Measurements from ENCODE around the gene STON2.

Gene STON2

GRCh38 chr14:81314443-81315175, 85.5 kb downstream of the STON2 start:
- no peak overlapping the region for H3K4me3 ChIP-seq (ENCODE audit: low read length)
- no peak for TF ChIP-seq ZNF274 (IDR thresholded peaks at IDR 0.05; ENCODE audit: low read depth, low read length)

DNA sequence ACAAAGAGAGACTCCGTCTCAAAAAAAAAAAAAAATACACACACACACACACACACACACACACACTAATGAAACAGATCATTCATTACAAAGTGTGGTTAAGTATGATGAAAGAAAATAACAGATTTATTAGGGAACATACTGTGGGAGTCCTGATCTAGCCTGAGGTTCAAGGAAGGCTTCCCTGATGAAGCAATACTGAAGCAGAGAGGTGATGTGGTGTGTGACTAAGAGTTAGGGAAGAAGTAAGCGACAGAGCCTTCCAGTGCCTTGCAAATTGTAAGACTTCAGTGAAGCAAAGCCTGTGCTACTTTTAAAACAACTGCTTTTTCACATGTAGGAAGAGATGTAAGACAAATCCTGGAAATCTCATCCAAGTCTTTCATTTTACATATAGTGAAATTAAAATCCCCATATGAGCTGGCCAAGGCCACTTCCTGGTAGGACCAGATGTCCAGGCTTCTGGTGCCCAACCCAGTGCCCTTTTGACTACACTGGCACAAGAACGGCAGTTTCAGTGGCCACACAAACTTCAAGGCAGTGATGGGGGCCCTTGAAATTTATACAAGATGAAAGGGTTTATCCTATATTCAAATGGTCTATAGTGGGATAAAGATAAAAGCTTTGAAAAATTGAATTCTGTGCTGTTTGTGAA, 86.2 kb downstream of the STON2 start:
- TF ChIP-seq ZNF274 (IDR thresholded peaks at IDR 0.05; ENCODE audit: low read depth, low read length) = no peak
- no peak overlapping the region for H3K4me3 ChIP-seq (ENCODE audit: low read length)

DNA sequence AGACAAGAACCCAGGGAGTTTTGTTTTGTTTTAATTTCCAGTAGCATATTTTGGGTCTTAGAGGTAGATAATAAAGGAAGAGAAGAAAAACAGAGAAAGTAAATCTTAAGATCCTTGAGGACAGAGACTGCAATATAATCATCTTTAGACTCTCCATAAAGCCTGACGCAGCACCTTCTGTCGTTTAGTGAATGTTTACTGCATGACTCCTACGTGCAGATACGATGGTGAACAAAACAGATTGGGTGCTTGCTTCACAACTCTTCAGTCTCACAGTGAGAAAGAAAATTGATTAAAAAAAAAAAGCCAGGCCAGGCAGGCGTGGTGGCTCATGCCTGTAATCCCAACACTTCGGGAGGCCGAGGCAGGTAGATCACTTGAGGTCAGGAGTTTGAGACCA, 86.9 kb downstream of the STON2 start:
- TF ChIP-seq ZNF274 (IDR thresholded peaks at IDR 0.05; ENCODE audit: low read depth, low read length) = no peak
- H3K4me3 ChIP-seq (ENCODE audit: low read length) = no peak overlapping the region

GRCh38 chr14:81312289-81312876, 87.7 kb downstream of the STON2 start:
- H3K4me3 ChIP-seq (ENCODE audit: low read length) = no peak overlapping the region
- TF ChIP-seq ZNF274 (IDR thresholded peaks at IDR 0.05; ENCODE audit: low read depth, low read length) = no peak

DNA sequence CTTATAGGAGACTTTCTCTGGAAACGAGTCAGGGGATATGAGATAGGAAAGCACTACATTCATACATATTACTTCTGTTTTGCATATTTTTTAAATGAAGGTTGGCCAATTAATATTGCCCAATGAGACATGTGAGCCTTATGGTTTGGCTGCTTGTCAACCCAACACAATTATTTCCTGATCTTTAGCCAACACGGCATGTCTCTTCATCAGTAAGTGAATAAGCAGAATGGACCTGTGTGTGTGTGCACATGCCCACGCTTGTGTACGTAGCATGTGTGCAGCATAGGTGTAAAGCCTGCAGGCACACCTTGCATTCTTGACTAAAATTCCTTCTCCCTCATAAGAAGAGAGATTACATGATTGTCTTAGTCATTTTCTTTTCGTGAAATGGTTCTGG, 88.3 kb downstream of the STON2 start:
- H3K4me3 ChIP-seq (ENCODE audit: low read length) = no peak overlapping the region
- no peak for TF ChIP-seq ZNF274 (IDR thresholded peaks at IDR 0.05; ENCODE audit: low read depth, low read length)

GRCh38 chr14:81311141-81311540, 89.0 kb downstream of the STON2 start:
- no peak for TF ChIP-seq ZNF274 (IDR thresholded peaks at IDR 0.05; ENCODE audit: low read depth, low read length)
- H3K4me3 ChIP-seq (ENCODE audit: low read length) = no peak overlapping the region

DNA sequence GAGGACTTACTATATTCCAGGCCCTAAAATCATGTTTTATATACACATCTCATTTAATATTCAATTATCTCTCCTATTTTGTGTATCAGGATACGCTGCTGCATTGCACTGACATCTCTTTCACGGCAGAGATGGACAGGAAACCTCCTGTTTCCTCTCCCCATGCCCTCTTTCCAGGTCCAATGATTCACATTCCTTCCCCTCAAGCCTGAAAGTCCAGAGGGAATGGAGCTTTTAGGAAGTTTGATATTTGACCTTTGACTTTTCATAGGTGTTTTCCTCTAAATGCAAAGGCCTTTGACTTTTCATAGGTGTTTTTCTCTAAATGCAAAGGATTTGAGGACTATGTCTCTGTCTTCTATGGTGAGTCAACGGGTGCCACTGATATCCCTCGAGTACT, 89.5 kb downstream of the STON2 start:
- TF ChIP-seq ZNF274 (IDR thresholded peaks at IDR 0.05; ENCODE audit: low read depth, low read length) = no peak
- no peak overlapping the region for H3K4me3 ChIP-seq (ENCODE audit: low read length)

GRCh38 chr14:81309511-81309910, 90.6 kb downstream of the STON2 start:
- H3K4me3 ChIP-seq (ENCODE audit: low read length) = no peak overlapping the region
- no peak for TF ChIP-seq ZNF274 (IDR thresholded peaks at IDR 0.05; ENCODE audit: low read depth, low read length)

GRCh38 chr14:81305743-81306142, 94.4 kb downstream of the STON2 start:
- no peak for TF ChIP-seq ZNF274 (IDR thresholded peaks at IDR 0.05; ENCODE audit: low read depth, low read length)
- no peak overlapping the region for H3K4me3 ChIP-seq (ENCODE audit: low read length)

DNA sequence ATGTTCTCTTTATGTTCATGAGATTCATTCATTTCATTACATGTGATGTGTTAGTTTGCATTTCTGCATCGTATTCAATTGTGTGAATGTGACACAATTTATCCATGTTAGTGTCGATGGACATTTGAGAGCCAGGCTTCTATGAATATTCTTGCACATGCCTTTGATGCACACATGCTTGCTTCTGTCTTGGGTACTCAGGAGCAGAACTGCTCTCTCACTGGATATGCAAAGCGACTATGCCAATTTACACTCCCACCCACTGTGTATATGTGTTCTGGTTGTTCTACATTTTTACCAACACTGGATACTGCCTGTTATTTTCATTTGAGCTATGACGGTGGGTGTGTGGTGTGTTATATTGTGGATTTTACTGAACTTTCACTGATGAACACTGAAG, 95.1 kb downstream of the STON2 start:
- no peak for TF ChIP-seq ZNF274 (IDR thresholded peaks at IDR 0.05; ENCODE audit: low read depth, low read length)
- H3K4me3 ChIP-seq (ENCODE audit: low read length) = no peak overlapping the region

DNA sequence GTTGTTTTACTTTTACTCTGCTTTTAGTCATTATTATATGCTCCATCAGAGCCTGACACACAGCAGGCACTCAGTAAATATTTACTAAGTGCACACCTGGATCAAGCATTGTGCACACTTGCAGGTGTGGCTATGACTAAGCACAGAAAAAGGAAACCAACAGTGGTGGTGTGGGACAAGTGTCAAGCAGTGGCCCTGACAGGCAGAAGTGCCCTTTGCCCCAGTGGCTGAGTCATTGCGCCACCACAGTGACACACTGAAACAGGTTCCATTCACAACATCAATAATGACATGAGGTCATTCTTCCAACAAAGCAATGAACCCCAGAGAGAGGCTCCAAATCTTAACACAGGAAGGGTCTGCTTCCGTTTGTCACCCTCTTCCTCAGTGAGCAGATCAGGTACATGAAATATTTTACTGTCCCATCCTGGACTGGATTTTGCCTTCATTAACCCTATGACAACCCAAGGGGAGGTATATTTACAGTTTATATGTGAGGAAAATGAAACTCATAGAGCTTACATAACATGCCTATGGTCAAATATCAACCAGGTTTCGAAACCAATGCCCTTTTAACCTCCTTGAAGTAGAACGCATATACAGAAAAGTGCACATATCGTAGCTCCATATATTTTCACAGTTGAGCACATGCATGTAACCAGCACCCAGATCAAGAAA, 96.7 kb downstream of the STON2 start:
- TF ChIP-seq ZNF274 (IDR thresholded peaks at IDR 0.05; ENCODE audit: low read depth, low read length) = no peak
- no peak overlapping the region for H3K4me3 ChIP-seq (ENCODE audit: low read length)

DNA sequence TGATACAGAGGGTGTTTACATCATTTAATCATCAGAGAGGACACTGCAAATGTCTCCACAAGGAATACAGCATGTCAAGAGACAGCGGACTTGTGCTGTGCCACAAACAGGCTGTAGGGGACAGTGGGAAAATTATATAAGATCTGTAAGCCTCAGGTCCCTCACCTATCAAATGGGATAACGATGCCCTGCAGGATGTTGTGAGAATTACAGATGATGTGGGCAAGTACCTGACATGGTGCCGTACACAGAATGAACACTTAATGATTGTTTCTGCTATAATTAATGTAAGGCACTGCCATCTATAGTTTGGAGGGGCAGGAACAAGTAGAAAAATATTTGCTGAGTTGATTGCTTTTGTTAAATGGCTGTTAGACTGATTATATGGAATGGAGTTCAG, 97.5 kb downstream of the STON2 start:
- no peak for TF ChIP-seq ZNF274 (IDR thresholded peaks at IDR 0.05; ENCODE audit: low read depth, low read length)
- H3K4me3 ChIP-seq (ENCODE audit: low read length) = no peak overlapping the region

DNA sequence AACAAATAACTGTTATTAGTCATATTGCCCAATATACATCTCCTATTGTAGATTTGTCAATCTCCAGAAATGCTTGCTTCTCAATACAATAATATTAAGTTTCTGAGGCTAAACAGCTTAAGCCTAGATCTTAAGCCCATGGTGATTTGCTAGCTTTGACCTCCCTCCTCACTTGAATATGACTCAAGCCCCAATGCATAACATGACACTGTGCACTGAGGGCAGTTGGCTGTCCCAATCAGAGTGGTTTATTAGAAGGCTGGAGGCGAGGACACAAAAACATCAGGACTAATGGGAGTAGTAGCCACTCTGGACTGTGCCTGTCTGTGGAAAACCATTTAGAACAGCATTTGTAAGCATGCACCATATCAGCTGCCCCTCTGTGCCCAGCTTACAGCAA, 98.3 kb downstream of the STON2 start:
- no peak for TF ChIP-seq ZNF274 (IDR thresholded peaks at IDR 0.05; ENCODE audit: low read depth, low read length)
- H3K4me3 ChIP-seq (ENCODE audit: low read length) = no peak overlapping the region

- H3K4me3 ChIP-seq (ENCODE audit: low read length) = no peak overlapping the region
- no peak for TF ChIP-seq ZNF274 (IDR thresholded peaks at IDR 0.05; ENCODE audit: low read depth, low read length)
Measured at GRCh38 chr14:81301371-81301770, 98.8 kb downstream of the STON2 start.

- TF ChIP-seq ZNF274 (IDR thresholded peaks at IDR 0.05; ENCODE audit: low read depth, low read length) = no peak
- H3K4me3 ChIP-seq (ENCODE audit: low read length) = no peak overlapping the region
Measured at GRCh38 chr14:81298911-81299310, 101.2 kb downstream of the STON2 start.
